MG63 (cell line): ENCODE results near the gene PRKN. TPM values are rescaled to one million over a fixed set of nuclear protein-coding genes. Genes with fewer than 3 reads are reported as not detected.
A peak's percentile ranks its signal among the peaks of the same experiment; 100 is the strongest.

ENCODE experiments used
- DNase-seq: peaks from one replicate; pipeline ENCODE4 v3.0.0-alpha.2; 2020
- H3K27me3 ChIP-seq: fragments of 250-450 bp; sonication (Bioruptor Pico); 2 replicates; pipeline ENCODE4 v1.5.1; 2020; ENCODE audit warnings: mild to moderate bottlenecking, moderate library complexity
- H3K36me3 ChIP-seq: fragments of 250-450 bp; sonication (Bioruptor Pico); 2 replicates; pipeline ENCODE4 v1.5.1; 2020; ENCODE audit warnings: mild to moderate bottlenecking, moderate library complexity
- H3K4me3 ChIP-seq: fragments of 250-450 bp; sonication (Bioruptor Pico); 2 replicates; pipeline ENCODE4 v1.5.1; 2020; ENCODE audit warnings: mild to moderate bottlenecking, moderate library complexity
- H3K9me3 ChIP-seq: fragments of 250-450 bp; sonication (Bioruptor Pico); 2 replicates; pipeline ENCODE4 v1.5.1; 2020; ENCODE audit warnings: mild to moderate bottlenecking, moderate library complexity
- total RNA-seq: library from RNA; depleted of rRNA; stranded (reverse); fragments of >200 nt; shearing (Covaris generic); gene quantifications from 2 replicates; pipeline ENCODE4 v1.2.3, GENCODE V29; 2014; ENCODE audit warnings: low replicate concordance

PRKN gene
- total RNA-seq, 1 experiment from 2014 or later = not detected

DNA sequence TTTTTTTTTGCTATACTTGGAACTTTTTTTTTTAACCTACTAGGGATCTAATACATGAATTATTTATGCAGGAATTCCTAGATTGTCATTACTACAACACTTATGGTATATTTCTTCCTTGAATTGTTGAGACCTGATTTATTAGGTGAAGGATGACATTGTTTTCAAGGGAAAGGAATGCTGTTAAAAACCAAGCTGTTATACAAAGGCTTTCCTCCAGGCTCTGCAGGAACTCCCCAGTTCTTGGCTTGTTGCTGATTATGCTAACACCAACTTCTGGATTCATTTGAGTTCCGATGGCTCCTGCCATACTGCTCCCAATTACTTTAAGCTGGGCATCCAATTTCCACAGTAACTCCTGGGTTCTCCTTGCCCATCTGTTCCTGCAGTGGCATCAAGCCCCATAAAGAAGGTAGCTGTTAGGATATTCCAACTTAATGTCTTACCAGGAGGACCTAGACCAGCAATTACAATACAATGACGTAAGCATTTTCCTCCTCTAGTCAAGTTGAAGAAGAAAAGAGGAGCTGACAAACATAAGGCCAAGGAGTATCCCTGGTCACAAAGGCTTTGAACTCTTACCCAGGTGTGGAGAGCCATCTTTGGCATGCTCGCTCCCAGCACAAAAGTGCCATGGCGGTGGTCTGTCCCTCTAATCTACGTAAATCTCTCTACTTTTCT lies 1237.8 kb downstream of the PRKN start:
- no peak overlapping the region for H3K4me3 ChIP-seq
- no peak for DNase-seq
- no peaks in the 10 kb centered on the region for H3K36me3 ChIP-seq
- H3K9me3 ChIP-seq = no peaks in the 10 kb centered on the region
- H3K27me3 ChIP-seq = no peaks in the 10 kb centered on the region

DNA sequence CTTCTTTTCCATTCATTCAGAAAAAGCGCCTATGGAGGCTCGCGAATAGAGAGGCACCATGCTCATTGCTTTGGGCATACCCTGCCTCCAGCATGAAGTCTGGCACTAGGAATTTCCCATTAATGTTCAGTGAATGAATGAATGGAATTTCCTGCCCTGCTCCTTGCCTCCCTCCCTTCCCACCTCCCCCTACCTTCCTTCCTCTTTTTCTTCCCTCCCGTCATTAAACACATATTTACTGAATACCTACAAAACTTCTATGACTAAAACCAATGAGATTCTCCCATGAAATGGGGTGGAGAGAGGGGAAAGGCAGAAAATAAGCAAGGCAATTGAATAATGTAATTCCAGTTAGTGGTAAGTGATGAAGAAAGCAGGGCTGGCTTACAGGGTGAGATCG lies 1239.9 kb downstream of the PRKN start:
- no peaks in the 10 kb centered on the region for H3K9me3 ChIP-seq
- no peaks in the 10 kb centered on the region for H3K36me3 ChIP-seq
- DNase-seq = no peak
- H3K27me3 ChIP-seq = no peaks in the 10 kb centered on the region
- no peak overlapping the region for H3K4me3 ChIP-seq

DNA sequence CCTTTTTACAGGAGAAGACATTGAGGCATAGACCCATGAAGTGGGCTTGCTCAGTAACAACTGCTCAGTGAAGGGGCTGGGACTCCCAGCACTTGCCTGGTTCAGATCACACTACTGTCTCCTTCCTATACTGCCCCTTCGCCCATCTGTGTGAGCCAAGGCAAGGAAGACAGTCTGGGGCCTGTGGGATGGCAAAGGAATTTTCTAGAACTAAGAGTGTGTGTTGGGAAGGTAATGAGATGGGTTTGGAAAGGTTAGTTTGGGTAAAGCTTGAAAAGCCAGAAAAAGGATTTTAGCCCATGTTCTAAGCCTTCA lies 1240.4 kb downstream of the PRKN start:
- no peak for DNase-seq
- H3K27me3 ChIP-seq = no peaks in the 10 kb centered on the region
- H3K4me3 ChIP-seq = no peak overlapping the region
- H3K9me3 ChIP-seq = no peaks in the 10 kb centered on the region
- no peaks in the 10 kb centered on the region for H3K36me3 ChIP-seq

DNA sequence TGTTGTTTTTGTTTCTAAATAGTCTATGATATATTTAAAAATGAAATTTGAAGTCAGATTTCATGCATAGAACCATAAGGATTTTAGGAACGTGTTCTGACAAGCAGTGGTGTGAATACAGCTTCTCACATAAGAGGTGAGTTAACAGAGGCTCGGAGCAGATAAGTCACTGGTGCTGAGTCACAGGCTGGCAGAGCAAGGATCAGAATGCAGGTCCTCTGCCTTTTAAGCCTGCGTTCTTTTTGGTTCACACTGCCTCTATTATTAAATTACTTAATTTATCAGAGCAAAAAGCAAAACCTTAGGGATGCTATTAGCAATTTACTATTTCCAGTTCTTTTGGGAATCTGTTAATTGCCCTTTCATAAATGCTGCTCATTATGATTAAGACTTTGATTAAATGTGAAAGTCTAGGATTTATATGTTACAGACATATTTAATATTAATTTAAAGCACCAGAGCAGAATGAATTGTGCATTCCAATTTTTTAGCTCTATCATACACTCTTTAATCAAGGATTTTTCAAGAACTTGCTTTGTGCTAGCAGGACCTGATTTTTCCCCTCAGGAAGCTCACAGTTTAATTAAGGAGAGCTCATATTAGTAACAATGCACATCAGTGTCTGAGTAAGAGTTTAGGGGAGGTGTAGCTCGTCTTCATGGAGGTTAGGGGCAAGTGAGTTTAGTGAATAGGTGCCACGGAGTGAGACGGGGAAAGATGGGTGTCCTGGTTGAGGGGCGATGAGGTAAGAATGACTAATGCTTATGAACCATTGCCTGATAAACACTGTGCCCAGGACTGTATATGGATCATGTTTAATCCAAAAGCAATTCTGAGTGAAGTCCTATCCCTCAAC lies 1241.0 kb downstream of the PRKN start:
- peak; percentile 81 for DNase-seq
- no peaks in the 10 kb centered on the region for H3K36me3 ChIP-seq
- no peaks in the 10 kb centered on the region for H3K27me3 ChIP-seq
- no peaks in the 10 kb centered on the region for H3K9me3 ChIP-seq
- no peak overlapping the region for H3K4me3 ChIP-seq

DNA sequence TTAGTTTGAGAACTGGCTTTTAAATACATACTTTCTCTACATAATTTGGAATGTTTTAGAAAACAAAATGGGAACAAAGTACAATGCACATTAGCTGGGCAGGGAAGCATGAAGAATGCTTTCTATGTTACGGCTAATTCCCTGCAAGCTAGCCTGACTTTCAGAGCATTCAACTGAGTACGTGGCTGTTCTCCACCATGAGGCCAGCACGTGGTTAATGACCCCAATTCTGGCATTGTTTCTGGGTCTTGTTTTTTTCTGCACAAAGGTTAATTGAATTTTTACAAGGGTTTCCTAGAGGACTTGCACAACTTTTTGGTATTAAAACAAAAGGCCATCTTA lies 1245.1 kb downstream of the PRKN start:
- Histone ChIP-seq H3K4me3 (no peak overlapping the region), H3K9me3 (no peaks in the 10 kb centered on the region), H3K27me3 (no peaks in the 10 kb centered on the region), H3K36me3 (no peaks in the 10 kb centered on the region)
- DNase-seq = no peak

DNA sequence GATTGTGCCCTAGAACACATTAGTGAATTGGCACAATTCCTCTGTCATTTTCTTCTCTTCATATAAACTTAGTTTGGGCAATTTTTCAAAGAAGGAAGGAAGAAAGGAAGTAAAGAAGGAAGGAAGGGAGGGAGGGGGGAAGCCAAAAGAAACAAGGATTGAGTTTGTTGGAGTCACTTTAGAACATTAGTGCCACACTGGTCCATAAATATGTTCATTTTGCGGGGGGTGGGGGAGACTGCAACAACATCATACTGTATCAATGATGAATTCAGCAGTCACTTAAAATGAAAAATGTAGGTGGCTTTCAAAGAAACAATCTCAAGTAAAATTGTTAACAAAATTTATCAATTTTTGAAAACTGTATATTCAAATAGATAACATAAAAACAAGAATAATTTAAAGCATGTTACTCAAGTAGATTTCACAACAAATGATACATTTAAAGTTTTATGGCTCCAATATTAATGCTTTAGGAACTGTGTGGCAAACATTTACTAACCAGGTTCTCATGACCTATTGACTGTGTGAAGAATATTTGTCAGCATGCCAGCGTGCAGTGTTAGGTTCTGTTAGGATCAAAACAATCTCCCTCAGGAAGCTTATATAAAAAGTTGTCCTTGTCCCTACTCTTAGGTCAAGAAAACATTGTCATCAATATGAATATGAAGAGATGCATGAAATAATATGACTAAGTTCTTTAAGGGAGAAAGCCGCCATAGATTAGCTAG lies 1245.6 kb downstream of the PRKN start:
- H3K27me3 ChIP-seq = no peaks in the 10 kb centered on the region
- H3K4me3 ChIP-seq = no peak overlapping the region
- no peaks in the 10 kb centered on the region for H3K9me3 ChIP-seq
- H3K36me3 ChIP-seq = no peaks in the 10 kb centered on the region
- DNase-seq = no peak

DNA sequence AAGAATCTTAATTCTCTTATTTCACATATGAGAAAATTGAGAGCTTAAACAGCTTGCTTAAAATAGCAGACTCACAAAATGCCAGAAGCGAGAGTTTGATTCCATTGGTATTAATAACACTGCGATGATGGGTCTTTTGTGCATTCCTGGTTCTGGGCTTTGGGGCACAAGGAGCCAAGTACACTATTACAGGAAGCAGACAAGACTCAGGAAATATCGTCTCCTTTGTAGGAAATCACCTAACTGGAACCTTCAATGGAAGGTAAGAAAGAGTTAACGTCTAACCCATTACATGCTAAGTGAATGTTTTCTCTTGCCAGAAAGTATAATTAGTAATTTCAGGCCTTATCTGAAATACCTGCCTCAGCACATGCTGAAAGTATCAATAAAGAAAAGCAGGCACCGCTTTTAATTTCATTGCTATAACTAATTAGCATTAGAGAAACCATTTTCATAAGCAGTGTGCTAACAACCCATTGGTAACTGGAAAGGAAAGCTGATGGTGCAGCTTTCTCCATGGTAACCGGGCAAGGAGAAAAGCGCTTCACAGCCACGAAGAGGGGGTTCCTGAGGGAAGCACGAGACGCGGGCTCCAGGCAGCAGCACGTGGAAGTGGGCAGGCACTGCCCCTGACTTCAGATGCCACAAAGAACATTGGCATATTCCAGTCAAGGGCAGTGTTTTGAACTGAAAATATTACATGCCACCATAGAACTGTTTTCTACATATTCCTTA lies 1247.0 kb downstream of the PRKN start:
- DNase-seq = no peak
- Histone ChIP-seq H3K4me3 (no peak overlapping the region), H3K36me3 (no peaks in the 10 kb centered on the region), H3K9me3 (no peaks in the 10 kb centered on the region), H3K27me3 (no peaks in the 10 kb centered on the region)

DNA sequence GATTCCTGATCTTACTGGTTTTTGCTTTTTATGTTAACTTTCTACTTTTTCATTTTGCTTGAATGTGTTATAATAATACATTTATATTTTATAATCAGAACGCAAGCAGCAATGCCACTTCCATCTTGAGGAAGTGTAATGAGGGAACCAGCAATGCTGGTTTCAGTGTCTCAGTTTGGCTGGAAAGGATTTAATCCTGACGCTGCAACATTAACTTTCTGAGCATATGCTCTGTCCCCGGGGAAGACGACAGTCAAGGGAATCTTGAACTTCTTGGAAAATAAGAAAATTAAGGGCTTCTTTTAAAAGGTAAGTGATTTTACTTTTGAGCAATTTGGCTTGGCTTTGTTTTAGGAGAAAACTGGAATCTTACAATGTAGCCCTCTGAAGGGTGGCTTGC lies 1248.2 kb downstream of the PRKN start:
- Histone ChIP-seq H3K27me3 (no peaks in the 10 kb centered on the region), H3K36me3 (no peaks in the 10 kb centered on the region), H3K9me3 (no peaks in the 10 kb centered on the region), H3K4me3 (no peak overlapping the region)
- no peak for DNase-seq

DNA sequence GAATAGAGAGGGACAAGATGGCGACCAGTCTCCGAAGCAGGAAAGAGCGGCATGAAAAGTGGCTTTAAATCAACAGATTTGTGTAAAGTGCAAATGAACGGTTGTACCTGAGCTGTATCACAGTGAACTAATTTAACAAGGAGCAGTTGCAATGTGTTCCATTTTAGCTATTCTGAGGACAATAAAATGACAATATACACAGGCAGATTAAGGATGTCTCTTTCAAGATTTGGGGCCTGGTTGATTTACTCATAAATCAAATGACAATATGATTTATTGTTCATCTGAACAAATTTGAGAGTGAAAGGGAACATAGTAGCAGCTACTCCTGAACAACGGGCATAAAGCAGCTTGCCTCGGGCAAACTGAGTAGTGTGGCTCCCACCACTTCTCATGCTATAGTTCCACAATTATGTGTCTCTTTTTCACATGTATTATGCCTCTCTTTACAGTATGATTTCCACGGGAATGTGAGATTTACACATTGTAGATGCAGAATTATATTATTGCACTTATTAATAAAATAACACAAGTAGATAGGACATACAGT lies 1249.6 kb downstream of the PRKN start:
- Histone ChIP-seq H3K9me3 (no peaks in the 10 kb centered on the region), H3K27me3 (no peaks in the 10 kb centered on the region), H3K4me3 (no peak overlapping the region), H3K36me3 (no peaks in the 10 kb centered on the region)
- DNase-seq = no peak

DNA sequence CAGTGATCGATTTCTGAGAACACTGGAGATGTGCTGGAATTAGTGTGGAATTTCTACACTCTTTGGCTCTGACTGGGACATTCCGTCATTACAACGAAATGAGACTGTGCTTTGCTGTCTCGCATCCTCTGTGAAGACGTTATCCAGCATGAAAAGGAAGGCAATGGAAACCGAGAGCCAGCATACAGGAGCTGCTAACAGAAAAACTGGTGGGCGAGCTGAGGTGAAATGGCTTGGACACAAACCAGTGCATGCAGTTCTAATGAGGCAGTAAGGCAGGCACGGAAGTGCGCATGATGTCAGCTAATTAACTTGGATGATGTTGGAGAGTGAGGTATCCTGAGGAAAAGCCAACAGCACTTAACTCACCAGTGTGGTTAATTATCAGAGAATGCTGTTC lies 1250.9 kb downstream of the PRKN start:
- Histone ChIP-seq H3K36me3 (no peaks in the 10 kb centered on the region), H3K4me3 (no peak overlapping the region), H3K27me3 (no peaks in the 10 kb centered on the region), H3K9me3 (no peaks in the 10 kb centered on the region)
- peak; percentile 14 for DNase-seq

DNA sequence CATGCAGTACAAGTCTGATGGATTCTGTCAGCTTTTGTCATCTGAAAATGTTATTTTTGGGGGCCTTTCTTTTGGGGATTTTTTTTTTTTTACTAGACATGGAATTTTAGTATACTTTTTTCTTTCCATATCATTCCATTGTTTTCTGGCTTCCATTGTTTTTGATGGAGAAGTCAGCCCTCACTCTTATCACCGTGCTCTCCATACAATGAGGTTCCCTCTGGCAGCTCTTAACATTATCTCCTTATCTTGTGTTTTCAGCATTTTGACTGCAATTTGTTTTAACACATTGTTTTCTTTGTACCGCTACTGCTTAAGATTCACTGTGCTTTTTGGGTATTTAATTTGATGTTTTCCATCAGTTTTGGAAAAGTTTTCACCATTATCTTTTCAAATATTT lies 1262.2 kb downstream of the PRKN start:
- H3K4me3 ChIP-seq = no peak overlapping the region
- H3K36me3 ChIP-seq = no peaks in the 10 kb centered on the region
- H3K27me3 ChIP-seq = no peaks in the 10 kb centered on the region
- DNase-seq = no peak
- H3K9me3 ChIP-seq = peaks cover 7% of the 10 kb centered on the region

DNA sequence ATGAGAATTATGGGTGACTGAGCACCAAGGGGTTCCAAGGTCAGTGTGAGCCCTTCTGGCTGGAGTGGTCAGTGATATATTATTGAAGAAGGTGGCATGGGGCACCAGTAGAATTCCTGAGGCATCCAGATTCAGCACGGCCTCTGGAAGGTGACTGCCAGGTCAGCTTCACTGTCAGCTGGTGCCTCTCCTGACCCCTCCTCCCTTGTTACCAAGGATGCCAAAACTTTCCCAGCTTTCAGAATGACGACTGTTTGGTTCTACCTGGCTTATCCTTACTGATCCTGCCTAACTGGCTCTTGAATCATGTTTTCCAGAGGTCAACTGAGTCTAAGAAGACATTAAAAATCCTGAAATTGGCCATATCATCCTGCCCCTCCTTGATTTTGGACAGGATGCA lies 1264.5 kb downstream of the PRKN start:
- no peaks in the 10 kb centered on the region for H3K36me3 ChIP-seq
- DNase-seq = no peak
- H3K27me3 ChIP-seq = no peaks in the 10 kb centered on the region
- H3K9me3 ChIP-seq = peaks cover 7% of the 10 kb centered on the region
- no peak overlapping the region for H3K4me3 ChIP-seq

DNA sequence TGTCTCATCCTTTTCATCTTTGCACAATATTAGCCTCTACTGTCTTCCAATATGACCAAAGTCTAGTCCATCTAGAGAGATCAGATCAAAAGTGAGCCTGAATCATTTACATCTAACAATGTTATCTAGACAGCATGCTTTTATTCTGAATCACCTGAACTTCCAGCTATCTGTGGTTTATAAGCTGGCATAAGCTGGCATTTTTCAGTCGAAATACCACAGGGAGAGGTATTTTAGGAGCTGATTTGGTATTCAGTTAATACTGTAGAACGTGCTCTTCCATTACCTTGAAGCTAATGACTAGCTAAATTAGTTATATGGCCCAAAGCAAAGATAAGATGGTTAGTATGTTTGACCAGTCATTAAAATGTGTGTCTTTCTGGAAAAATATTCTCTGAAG lies 1265.4 kb downstream of the PRKN start:
- H3K27me3 ChIP-seq = no peaks in the 10 kb centered on the region
- no peak overlapping the region for H3K4me3 ChIP-seq
- H3K9me3 ChIP-seq = peaks cover 7% of the 10 kb centered on the region
- no peaks in the 10 kb centered on the region for H3K36me3 ChIP-seq
- DNase-seq = no peak

DNA sequence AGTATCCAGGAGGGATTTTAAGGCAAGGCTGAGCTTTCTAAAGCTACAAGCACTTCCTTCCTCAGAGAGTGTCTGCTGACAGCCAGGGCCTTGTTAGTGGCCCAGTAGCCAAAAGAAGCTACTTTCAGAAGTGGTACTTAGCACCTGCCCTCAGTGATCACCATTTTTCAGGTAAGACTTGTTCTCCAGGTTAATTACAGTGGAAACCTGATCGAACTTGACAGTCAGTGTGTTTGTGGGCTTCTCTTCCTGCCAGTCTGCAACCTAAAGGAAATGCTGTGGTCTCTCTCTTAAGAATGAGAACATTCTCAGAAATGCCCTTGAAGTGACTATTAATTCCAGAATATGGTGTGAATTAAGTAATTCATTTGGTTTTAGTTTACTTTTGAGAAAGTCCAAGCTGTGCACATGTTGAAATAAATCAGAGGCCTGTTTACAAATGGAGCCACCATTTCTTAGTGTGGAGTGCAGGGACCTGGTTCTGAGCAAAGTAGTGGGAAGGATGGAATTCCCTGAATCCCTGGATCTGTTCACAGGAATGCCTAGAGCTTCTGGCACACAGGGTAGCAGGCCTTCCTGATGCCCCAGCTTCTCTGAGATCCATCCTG lies 1268.5 kb downstream of the PRKN start:
- no peak for DNase-seq
- H3K9me3 ChIP-seq = no peaks in the 10 kb centered on the region

DNA sequence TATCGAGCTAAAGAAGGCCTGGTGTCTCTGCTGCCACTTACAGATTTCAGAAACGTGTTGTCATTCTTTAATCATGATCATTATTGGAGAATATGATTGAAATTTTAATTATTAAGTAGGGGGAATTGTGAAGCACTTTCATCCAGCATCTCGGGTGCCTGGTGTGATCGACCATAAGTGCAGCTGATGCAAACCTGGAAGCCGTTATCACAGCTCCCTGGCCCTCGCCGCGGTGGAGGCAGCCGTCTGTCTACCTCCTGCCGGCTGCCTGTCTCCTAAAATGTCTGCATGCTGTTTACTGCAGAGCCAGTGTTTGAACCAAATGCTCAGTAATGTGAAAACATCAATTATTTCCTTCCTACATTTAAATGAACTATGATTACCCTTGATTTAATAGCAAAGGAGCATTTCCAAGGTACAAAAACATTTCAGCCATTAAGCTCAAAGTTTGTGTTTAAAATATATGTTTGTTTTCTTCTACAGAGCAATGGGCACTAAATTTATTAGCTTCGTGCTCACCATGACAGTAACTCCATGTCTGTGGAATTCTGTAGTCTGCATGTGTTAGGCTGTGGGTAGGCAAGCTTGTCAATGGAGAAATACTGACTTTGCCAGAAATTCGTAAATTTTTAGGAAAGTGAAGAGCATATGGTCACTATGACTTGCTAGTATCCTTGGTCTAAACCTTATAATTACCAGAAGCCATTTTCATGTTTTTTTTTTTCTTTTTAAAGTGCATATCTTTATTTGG lies 1269.2 kb downstream of the PRKN start:
- Histone ChIP-seq H3K27me3 (no peaks in the 10 kb centered on the region), H3K36me3 (no peaks in the 10 kb centered on the region), H3K4me3 (no peak overlapping the region), H3K9me3 (no peaks in the 10 kb centered on the region)
- DNase-seq = no peak

More for the DNA sequence above, 1268.5 kb downstream of the PRKN start:
- Histone ChIP-seq H3K27me3 (no peaks in the 10 kb centered on the region), H3K4me3 (no peak overlapping the region), H3K36me3 (no peaks in the 10 kb centered on the region)

DNA sequence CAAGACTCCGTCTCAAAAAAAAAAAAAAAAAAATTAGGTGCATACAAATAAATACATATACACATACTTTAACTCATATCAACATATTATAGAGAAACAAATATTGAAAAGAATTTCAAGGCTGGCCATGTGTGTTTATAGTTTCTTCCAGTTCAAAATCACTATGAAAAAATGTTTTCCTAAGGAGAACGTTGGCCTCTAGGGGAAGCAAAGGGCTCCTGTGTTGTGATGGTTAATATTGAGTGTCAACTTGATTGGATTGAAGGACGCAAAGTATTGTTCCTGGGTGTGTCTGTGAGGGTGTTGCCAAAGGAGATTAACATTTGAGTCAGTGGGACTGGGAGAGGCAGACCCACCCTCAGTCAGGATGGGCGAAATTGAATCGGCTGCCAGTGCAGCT lies 1271.7 kb downstream of the PRKN start:
- Histone ChIP-seq H3K27me3 (no peaks in the 10 kb centered on the region), H3K9me3 (no peaks in the 10 kb centered on the region), H3K4me3 (no peak overlapping the region), H3K36me3 (no peaks in the 10 kb centered on the region)
- DNase-seq = no peak
